ENCODE data around the gene SKP2. TPM values are rescaled to one million over a fixed set of nuclear protein-coding genes. Genes with fewer than 3 reads are reported as not detected.

The SKP2 gene
- total RNA-seq, 2 donors from 2014 or later: 25.3 to 36.8 TPM

DNA sequence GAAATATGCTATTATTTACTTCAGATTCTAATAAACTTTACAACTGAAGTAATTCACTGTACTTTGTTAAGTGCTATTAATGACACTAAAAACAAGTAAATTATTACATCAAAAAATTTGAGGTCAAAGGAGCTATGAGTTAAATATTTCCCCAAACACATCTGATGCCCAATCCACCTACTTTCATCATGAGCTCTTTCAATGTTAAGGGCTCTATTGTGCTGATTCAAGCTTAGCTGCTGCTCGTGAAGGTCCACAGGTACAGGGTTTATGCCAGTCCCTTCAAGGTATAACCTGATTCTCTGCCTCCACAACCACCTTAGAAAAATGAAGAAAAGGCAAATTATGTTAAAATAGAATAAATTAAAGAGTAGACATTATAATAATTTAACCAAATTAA lies 65.7 kb downstream of the SKP2 start:
- ATAC-seq (replicated peaks in 1 of 2) (no peak), DNase-seq (no peak)
- no peaks in the 10 kb centered on the region for H3K27me3 Mint-ChIP-seq (ENCODE audit: low read depth)
- no peak overlapping the region for H3K27ac Mint-ChIP-seq
- H3K4me1 Mint-ChIP-seq (ENCODE audit: low read depth): no peaks in the 10 kb centered on the region
- peaks cover 2 to 5% of the 10 kb centered on the region in 2 donors for H3K36me3 Mint-ChIP-seq (ENCODE audit: insufficient read depth in 2 of 2)
- H3K9me3 Mint-ChIP-seq: no peaks in the 10 kb centered on the region
- no peak overlapping the region for H3K4me3 Mint-ChIP-seq

DNA sequence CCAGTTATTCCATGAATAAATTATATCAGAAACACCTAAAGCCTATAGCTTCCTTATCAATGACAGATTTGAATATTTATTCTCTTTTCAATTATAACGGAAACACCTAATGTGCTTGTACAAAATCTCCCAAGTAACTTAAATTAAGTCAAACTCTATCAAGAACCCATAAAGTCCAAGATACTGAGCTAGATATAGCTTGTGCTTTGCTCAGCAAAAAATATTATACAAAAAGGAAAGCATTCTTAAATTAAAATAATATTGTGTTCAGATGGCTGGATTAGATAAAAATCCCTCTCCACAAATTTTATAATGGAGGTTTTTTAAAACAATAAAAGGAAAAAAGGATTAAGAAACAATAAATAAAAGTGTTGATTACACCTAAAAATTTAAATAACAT lies 66.1 kb downstream of the SKP2 start:
- peaks cover 0 to 2% of the 10 kb centered on the region in 2 donors for H3K36me3 Mint-ChIP-seq (ENCODE audit: insufficient read depth in 2 of 2)
- DNase-seq: no peak
- no peaks in the 10 kb centered on the region for H3K4me1 Mint-ChIP-seq (ENCODE audit: low read depth)
- no peaks in the 10 kb centered on the region for H3K9me3 Mint-ChIP-seq
- H3K27ac Mint-ChIP-seq: no peak overlapping the region
- ATAC-seq (replicated peaks in 1 of 2): no peak
- H3K27me3 Mint-ChIP-seq (ENCODE audit: low read depth): no peaks in the 10 kb centered on the region
- no peak overlapping the region for H3K4me3 Mint-ChIP-seq

DNA sequence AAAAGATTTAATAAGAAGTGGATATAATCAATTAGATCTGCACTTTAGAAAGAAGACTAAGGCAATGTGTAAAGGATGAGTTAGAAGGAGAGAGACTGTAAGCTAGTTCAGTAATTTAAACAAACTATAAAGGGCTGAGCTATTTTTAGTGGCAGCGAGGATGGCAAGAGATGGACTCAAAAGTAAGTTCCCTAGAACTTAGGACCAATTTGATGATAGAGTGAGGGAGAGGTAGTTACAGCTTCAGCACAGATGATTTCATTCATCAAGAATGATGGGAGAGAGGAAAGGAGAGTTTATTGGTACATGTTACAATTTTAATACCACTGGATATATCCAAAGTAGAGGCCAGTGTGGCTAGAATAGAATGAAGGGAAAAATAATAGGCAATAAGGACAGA lies 70.7 kb downstream of the SKP2 start:
- ATAC-seq (replicated peaks in 1 of 2) (no peak), DNase-seq (no peak)
- H3K4me3 Mint-ChIP-seq: no peak overlapping the region
- H3K4me1 Mint-ChIP-seq (ENCODE audit: low read depth): no peaks in the 10 kb centered on the region
- H3K27me3 Mint-ChIP-seq (ENCODE audit: low read depth): no peaks in the 10 kb centered on the region
- H3K27ac Mint-ChIP-seq: no peak overlapping the region
- no peaks in the 10 kb centered on the region for H3K36me3 Mint-ChIP-seq (ENCODE audit: insufficient read depth in 2 of 2)
- no peaks in the 10 kb centered on the region for H3K9me3 Mint-ChIP-seq

DNA sequence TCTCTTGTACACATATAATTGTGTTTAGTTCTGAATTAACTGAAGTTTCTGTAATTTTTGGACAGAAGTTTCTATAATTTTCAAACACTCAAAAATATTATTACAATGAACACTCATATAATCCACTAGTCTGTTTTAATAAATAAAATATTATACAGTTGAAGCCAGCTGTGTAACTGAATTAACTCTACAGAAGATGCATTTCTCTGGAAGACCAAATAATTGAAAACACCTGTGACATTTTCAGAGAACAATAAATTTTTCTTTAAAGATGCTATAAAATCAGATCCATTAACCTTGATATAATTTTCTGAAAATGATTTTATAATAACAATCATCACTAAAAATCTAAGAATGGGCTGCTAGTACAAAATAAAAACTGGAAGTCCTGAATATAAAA lies 75.1 kb downstream of the SKP2 start:
- Mint-ChIP-seq H3K4me3 (no peak overlapping the region), H3K9me3 (no peaks in the 10 kb centered on the region), H3K27me3 (ENCODE audit: low read depth) (no peaks in the 10 kb centered on the region), H3K36me3 (ENCODE audit: insufficient read depth in 2 of 2) (no peaks in the 10 kb centered on the region), H3K4me1 (ENCODE audit: low read depth) (peaks cover 4% of the 10 kb centered on the region), H3K27ac (no peak overlapping the region)
- DNase-seq (no peak), ATAC-seq (replicated peaks in 1 of 2) (no peak)

DNA sequence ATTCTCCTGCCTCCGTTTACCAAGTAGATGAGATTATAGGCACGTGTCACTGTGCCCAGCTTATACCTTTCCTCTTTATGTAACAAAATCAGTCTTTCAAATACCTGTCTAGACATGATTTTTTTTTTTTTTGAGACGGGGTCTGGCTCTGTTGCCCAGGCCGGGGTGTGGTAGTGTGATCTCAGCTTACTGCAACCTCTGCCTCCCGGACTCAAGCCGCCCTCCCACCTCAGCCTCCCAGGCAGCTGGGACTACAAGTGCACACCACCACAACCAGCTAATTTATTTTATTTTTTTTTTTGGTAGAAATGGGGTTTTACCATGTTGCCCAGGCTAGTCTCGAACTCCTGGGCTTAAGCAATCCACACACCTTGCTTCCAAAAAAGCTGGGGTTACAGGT lies 76.6 kb downstream of the SKP2 start:
- H3K27ac Mint-ChIP-seq: no peak overlapping the region
- DNase-seq (no peak), ATAC-seq (replicated peaks in 1 of 2) (no peak)
- H3K4me3 Mint-ChIP-seq: no peak overlapping the region
- H3K9me3 Mint-ChIP-seq: no peaks in the 10 kb centered on the region
- no peaks in the 10 kb centered on the region for H3K36me3 Mint-ChIP-seq (ENCODE audit: insufficient read depth in 2 of 2)
- no peaks in the 10 kb centered on the region for H3K27me3 Mint-ChIP-seq (ENCODE audit: low read depth)
- H3K4me1 Mint-ChIP-seq (ENCODE audit: low read depth): peaks cover 4% of the 10 kb centered on the region

DNA sequence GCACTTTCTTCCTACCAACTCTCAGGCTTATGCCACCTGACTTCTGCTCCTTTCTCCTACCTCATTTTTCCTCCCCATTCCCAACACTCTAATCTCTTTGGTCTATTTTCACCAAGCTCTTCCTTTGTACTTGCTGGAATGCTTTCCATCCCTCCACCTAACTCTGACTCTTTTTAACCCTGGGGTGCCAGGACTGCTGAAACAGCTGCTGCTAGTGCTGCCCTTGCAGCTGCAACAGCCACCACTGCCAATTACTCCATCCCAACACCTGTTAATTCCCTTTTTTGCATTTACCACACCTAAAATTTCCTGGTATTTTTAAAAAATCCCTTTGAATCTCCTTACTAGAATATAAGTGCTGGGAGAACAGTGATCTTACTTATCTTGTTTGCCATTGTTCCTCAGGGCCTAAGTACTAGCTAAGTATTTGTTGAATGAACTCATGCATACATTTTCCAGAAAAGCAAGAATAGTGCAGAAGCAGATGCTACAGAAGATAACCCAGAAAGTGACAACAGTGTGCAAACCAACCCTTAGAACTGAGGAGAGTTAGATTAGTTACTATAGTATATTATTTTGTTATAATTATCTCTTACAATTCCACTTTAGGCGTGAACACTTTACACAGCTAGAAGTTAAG lies 78.4 kb downstream of the SKP2 start:
- peaks cover 4% of the 10 kb centered on the region for H3K4me1 Mint-ChIP-seq (ENCODE audit: low read depth)
- DNase-seq (no peak), ATAC-seq (replicated peaks in 1 of 2) (no peak)
- H3K36me3 Mint-ChIP-seq (ENCODE audit: insufficient read depth in 2 of 2): no peaks in the 10 kb centered on the region
- no peaks in the 10 kb centered on the region for H3K9me3 Mint-ChIP-seq
- H3K4me3 Mint-ChIP-seq: no peak overlapping the region
- H3K27ac Mint-ChIP-seq: no peak overlapping the region
- H3K27me3 Mint-ChIP-seq (ENCODE audit: low read depth): no peaks in the 10 kb centered on the region

DNA sequence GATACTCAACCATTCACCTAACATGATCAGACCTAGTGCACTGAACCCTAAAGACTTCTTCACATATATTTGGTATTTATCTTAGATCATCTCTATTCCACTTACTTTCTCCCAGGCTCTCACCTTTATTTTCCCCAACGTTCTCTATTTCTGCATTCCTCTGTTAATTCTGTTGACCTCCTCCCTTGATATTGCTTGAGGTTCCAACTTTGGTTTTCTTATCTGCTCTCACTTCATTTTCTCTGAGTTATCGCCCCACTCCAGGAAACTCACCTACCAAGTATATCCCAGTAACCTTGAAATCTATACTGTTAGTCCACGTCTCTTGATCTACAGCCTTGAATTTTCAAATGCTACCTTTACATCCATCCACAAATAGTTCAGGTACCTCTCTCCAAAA lies 80.6 kb downstream of the SKP2 start:
- ATAC-seq (replicated peaks in 1 of 2) (no peak), DNase-seq (no peak)
- H3K9me3 Mint-ChIP-seq: no peaks in the 10 kb centered on the region
- H3K27me3 Mint-ChIP-seq (ENCODE audit: low read depth): no peaks in the 10 kb centered on the region
- no peak overlapping the region for H3K4me3 Mint-ChIP-seq
- H3K4me1 Mint-ChIP-seq (ENCODE audit: low read depth): peaks cover 5% of the 10 kb centered on the region
- H3K27ac Mint-ChIP-seq: no peak overlapping the region
- no peaks in the 10 kb centered on the region for H3K36me3 Mint-ChIP-seq (ENCODE audit: insufficient read depth in 2 of 2)

Other genes with a start within 250 kb of the SKP2 start
- gene CAPSL, start 213.5 kb upstream of the SKP2 start, total RNA-seq: 1 to 10 TPM; 1.3 to 2.3 TPM
- not detected for gene UGT3A1, start 160.7 kb upstream of the SKP2 start, total RNA-seq
- not detected for gene UGT3A2, start 85.2 kb upstream of the SKP2 start, total RNA-seq
- 10 to 100 TPM; 15.8 to 17.6 TPM for gene LMBRD2, start 224 bp upstream of the SKP2 start, total RNA-seq
- 10 to 100 TPM; 13.6 to 20.9 TPM for gene NADK2, start 89.8 kb downstream of the SKP2 start, total RNA-seq
- gene RANBP3L, start 149.8 kb downstream of the SKP2 start, total RNA-seq: under 1 TPM in 1 of 2 donors, not detected in 1; 0.35 TPM